Tibial nerve (tissue), 4 donors: ENCODE data around the gene TCIRG1. TPM values are rescaled to one million over a fixed set of nuclear protein-coding genes. Genes with fewer than 3 reads are reported as not detected.

Experiments
- DNase-seq, 2 donors: peaks; one replicate each; pipeline ENCODE4 v3.0.0-alpha.2; 2019; ENCODE audit warnings: low spot score in 2 of 2
- H3K27ac ChIP-seq, 4 donors: fragments of 200-600 bp; sonication (generic) in 3 of 4; one replicate each; pipeline ENCODE4 v1.5.1; 2017 to 2019; ENCODE audit warnings: mild to moderate bottlenecking in 1 of 4
- H3K27me3 ChIP-seq, 2 donors: fragments of 200-600 bp; sonication (generic) in 1 of 2; one replicate each; pipeline versions ENCODE4 v1.5.1 to v1.6.0; 2017 to 2019
- H3K36me3 ChIP-seq, 3 donors: fragments of 200-600 bp; sonication (generic); one replicate each; pipeline ENCODE4 v1.5.1; 2018 to 2019
- H3K4me1 ChIP-seq, 4 donors: fragments of 200-600 bp; sonication (generic) in 3 of 4; one replicate each; pipeline ENCODE4 v1.5.1; 2017 to 2019
- H3K4me3 ChIP-seq, 4 donors: fragments of 200-600 bp; sonication (generic) in 3 of 4; one replicate each; pipeline ENCODE4 v1.5.1; 2017 to 2019; ENCODE audit warnings: mild to moderate bottlenecking in 1 of 4, moderate library complexity in 1 of 4
- H3K9me3 ChIP-seq, 4 donors: fragments of 200-600 bp; sonication (generic) in 3 of 4; one replicate each; pipeline ENCODE4 v1.5.1; 2017 to 2019
- EP300 ChIP-seq, 2 donors: sonication (generic); formaldehyde crosslinking; IDR thresholded peaks; one replicate each; pipeline ENCODE4 v1.6.1; 2017; ENCODE audit warnings: antibody characterized with exemption in 2 of 2, mild to moderate bottlenecking in 1 of 2
- POLR2A ChIP-seq, 2 donors: fragments of 450-650 bp; IDR thresholded peaks; one replicate each; pipeline ENCODE4 v1.6.1; 2017; ENCODE audit warnings: antibody characterized with exemption in 2 of 2, mild to moderate bottlenecking in 2 of 2, moderate library complexity in 2 of 2
- WGBS, 2 donors: methylation state at CpG; one replicate each; pipeline ENCODE4 v1.1.5; 2018; 5-methylcytosine and 5-hydroxymethylcytosine counted together
- total RNA-seq, 4 donors: library from RNA; depleted of rRNA; stranded (reverse); fragments of >200 nt; gene quantifications; one replicate each; pipeline ENCODE4 v1.1.0, GENCODE V29; 2016
- TF ChIP-seq, protein P1 (sequence below), 5 experiments: fragments of 200-600 bp in 3 of 5; fragments of 450-650 bp in 2 of 5; sonication (generic) in 3 of 5; IDR thresholded peaks; one replicate each; pipeline ENCODE4 v1.5.1; 2016 to 2019; ENCODE audit warnings: antibody characterized with exemption in 5 of 5, mild to moderate bottlenecking in 3 of 5, moderate library complexity in 2 of 5

Gene TCIRG1
- total RNA-seq, 4 donors from 2014 or later = 142 to 439 (median 183) TPM

DNA sequence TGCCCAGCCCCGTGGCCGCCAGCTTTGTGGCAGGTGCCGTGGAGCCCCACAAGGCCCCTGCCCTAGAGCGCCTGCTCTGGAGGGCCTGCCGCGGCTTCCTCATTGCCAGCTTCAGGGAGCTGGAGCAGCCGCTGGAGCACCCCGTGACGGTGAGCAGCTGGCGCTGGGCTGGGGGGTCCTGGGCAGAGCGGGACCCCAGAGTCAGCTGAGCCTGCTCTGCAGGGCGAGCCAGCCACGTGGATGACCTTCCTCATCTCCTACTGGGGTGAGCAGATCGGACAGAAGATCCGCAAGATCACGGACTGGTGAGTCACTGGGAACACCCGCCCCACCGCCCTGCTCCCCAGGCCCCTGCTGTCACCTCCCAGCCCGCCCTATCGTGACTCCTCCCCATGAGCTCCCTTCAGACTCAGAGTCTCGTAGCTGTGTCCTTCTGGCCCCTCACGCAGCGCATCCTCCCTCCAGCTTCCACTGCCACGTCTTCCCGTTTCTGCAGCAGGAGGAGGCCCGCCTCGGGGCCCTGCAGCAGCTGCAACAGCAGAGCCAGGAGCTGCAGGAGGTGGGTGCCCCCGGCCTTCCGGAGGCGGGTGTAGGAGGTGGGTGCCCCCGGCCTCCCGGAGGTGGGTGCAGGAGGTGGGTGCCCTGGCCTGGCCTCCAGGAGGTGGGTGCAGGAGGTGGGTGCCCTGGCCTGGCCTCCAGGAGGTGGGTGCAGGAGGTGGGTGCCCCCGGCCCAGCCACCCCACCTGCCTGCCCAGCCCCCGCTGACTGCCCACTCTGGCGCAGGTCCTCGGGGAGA is 4.7 kb downstream of the TCIRG1 start:
- Histone ChIP-seq H3K36me3 (peaks cover 0 to 61% (median 2%) of the 10 kb centered on the region in 3 donors), H3K27me3 (no peaks in the 10 kb centered on the region), H3K9me3 (no peaks in the 10 kb centered on the region), H3K27ac (peak overlapping the region in 2 of 4 donors; percentile 16 to 72), H3K4me1 (peaks cover 0 to 50% (median 22%) of the 10 kb centered on the region in 4 donors), H3K4me3 (no peak overlapping the region)
- WGBS, 2 donors = 79 to 82% methylated on average over 29 to 31 of the region's 36 CpGs
- TF ChIP-seq EP300 (IDR thresholded peaks at IDR 0.05) (no peak), POLR2A (IDR thresholded peaks at IDR 0.05) (no peak)
- TF ChIP-seq, protein P1, sequence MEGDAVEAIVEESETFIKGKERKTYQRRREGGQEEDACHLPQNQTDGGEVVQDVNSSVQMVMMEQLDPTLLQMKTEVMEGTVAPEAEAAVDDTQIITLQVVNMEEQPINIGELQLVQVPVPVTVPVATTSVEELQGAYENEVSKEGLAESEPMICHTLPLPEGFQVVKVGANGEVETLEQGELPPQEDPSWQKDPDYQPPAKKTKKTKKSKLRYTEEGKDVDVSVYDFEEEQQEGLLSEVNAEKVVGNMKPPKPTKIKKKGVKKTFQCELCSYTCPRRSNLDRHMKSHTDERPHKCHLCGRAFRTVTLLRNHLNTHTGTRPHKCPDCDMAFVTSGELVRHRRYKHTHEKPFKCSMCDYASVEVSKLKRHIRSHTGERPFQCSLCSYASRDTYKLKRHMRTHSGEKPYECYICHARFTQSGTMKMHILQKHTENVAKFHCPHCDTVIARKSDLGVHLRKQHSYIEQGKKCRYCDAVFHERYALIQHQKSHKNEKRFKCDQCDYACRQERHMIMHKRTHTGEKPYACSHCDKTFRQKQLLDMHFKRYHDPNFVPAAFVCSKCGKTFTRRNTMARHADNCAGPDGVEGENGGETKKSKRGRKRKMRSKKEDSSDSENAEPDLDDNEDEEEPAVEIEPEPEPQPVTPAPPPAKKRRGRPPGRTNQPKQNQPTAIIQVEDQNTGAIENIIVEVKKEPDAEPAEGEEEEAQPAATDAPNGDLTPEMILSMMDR (IDR thresholded peaks at IDR 0.05) = no peak
- DNase-seq = no peak

DNA sequence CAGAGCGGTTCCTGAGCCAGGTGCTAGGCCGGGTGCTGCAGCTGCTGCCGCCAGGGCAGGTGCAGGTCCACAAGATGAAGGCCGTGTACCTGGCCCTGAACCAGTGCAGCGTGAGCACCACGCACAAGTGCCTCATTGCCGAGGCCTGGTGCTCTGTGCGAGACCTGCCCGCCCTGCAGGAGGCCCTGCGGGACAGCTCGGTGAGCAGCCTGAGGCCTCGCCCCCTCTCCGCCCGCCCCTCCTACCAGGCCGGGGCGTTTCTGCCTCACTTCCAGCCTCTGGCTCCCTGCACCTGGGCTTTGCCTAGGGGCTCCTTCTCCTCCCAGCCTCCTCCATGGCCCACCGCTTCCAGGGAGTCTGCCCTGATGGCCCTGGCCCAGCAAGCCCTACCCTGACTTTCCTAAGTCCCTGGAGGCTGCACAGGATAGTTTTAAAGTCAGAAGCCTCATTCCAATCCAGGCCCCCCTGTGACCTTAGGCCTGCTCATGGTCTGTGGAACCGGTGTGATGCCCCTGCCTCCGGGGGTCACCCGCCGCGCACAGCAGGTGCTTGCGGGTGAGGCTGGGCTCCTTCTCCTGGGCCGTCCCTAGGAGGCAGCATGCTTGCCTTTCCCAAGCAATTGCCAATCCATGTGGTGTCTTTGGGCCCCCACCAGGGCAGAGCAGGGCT is 5.5 kb downstream of the TCIRG1 start:
- no peaks in the 10 kb centered on the region for H3K27me3 ChIP-seq
- TF ChIP-seq, protein P1 (IDR thresholded peaks at IDR 0.05) = no peak
- TF ChIP-seq POLR2A (IDR thresholded peaks at IDR 0.05) (no peak), EP300 (IDR thresholded peaks at IDR 0.05) (no peak)
- H3K4me3 ChIP-seq = no peak overlapping the region
- WGBS, 2 donors = 84 to 87% methylated on average over 15 to 24 of the region's 24 CpGs
- no peaks in the 10 kb centered on the region for H3K9me3 ChIP-seq
- peaks cover 0 to 44% (median 17%) of the 10 kb centered on the region in 4 donors for H3K4me1 ChIP-seq
- H3K27ac ChIP-seq = no peak overlapping the region
- H3K36me3 ChIP-seq = peaks cover 2 to 69% (median 4%) of the 10 kb centered on the region in 3 donors
- no peak for DNase-seq

DNA sequence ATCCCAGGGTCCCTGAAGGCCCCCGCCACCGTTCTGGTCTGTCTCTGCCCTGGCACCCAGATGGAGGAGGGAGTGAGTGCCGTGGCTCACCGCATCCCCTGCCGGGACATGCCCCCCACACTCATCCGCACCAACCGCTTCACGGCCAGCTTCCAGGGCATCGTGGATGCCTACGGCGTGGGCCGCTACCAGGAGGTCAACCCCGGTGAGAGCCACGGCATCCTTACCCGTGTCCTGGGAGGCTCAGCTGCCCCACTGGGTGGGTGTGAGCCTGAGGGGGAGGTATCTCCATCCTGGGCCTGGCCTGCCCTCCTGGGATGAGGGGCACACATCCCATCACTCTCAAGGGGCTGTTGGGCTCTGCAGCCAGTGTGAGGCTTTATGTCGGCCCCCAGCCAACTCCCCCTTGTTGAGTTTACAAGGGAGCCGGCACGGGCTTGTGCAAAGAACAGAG is 6.1 kb downstream of the TCIRG1 start:
- peaks cover 0 to 37% (median 10%) of the 10 kb centered on the region in 4 donors for H3K4me1 ChIP-seq
- H3K36me3 ChIP-seq = peaks cover 2 to 75% (median 10%) of the 10 kb centered on the region in 3 donors
- H3K27me3 ChIP-seq = no peaks in the 10 kb centered on the region
- no peak overlapping the region for H3K27ac ChIP-seq
- no peak overlapping the region for H3K4me3 ChIP-seq
- 88 to 91% methylated on average over 17 to 18 of the region's 18 CpGs for WGBS, 2 donors
- TF ChIP-seq POLR2A (IDR thresholded peaks at IDR 0.05) (no peak), EP300 (IDR thresholded peaks at IDR 0.05) (no peak)
- TF ChIP-seq, protein P1 (IDR thresholded peaks at IDR 0.05) = no peak
- H3K9me3 ChIP-seq = no peaks in the 10 kb centered on the region
- DNase-seq = no peak

DNA sequence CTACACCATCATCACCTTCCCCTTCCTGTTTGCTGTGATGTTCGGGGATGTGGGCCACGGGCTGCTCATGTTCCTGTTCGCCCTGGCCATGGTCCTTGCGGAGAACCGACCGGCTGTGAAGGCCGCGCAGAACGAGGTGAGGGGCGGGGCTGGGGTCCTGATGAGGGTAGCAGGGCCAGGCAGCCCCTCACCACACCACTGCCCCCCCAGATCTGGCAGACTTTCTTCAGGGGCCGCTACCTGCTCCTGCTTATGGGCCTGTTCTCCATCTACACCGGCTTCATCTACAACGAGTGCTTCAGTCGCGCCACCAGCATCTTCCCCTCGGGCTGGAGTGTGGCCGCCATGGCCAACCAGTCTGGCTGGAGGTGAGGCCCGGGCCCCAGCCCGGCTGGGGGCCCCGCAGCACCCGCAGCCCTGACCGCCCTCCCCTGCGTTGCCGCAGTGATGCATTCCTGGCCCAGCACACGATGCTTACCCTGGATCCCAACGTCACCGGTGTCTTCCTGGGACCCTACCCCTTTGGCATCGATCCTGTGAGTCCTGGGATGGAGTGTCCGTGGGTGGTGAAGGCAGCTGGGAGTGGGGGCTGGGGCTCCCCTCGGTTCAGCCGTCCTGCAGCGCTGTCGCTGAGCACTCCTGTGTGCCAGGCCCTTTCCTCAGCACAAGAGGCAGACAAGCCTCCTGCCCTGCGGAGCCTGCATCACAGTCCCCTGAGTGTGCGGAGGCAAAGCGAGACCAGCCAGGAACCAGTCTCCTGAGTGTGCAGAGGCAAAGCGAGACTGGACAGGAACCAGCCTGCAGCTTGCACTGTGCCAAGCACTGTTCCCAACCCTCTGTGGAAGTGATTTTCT is 8.8 kb downstream of the TCIRG1 start:
- TF ChIP-seq POLR2A (IDR thresholded peaks at IDR 0.05) (no peak), EP300 (IDR thresholded peaks at IDR 0.05) (no peak)
- TF ChIP-seq, protein P1 (IDR thresholded peaks at IDR 0.05) = no peak
- H3K4me1 ChIP-seq = peaks cover 0 to 14% (median 0%) of the 10 kb centered on the region in 4 donors
- no peak overlapping the region for H3K27ac ChIP-seq

More for the DNA sequence above, 8.8 kb downstream of the TCIRG1 start:
- H3K27me3 ChIP-seq = no peaks in the 10 kb centered on the region
- DNase-seq = no peak
- no peaks in the 10 kb centered on the region for H3K9me3 ChIP-seq
- peaks cover 2 to 92% (median 15%) of the 10 kb centered on the region in 3 donors for H3K36me3 ChIP-seq
- WGBS, 2 donors = 81 to 88% methylated on average over 27 to 33 of the region's 37 CpGs
- no peak overlapping the region for H3K4me3 ChIP-seq
